HG03469 (cell line): ENCODE measurements around the gene TRIM71.
"Not testable (repeated sequence)": the region's sequence is repeated elsewhere in the genome, so short reads cannot be mapped to it uniquely, and the experiment has no call there.

Source experiments
- ATAC-seq: cut with Tn5 transposase; IDR thresholded peaks from one replicate; pipeline ENCODE4 v1.9.1; 2021; ENCODE audit warnings: mild to moderate bottlenecking, moderate library complexity, moderate number of reproducible peaks; ENCODE audit not compliant: unreplicated experiment

TRIM71 gene

GRCh38 chr3:32922078-32922477 is 104.3 kb downstream of the TRIM71 start:
- ATAC-seq = no peak

- no peak for ATAC-seq
These were observed 112.4 kb downstream of the TRIM71 start for GRCh38 chr3:32930161-32930560.

- not testable (repeated sequence) for ATAC-seq
These were observed 113.5 kb downstream of the TRIM71 start for GRCh38 chr3:32931273-32931672.

GRCh38 chr3:32934150-32934742 is 116.4 kb downstream of the TRIM71 start:
- ATAC-seq = no peak

- ATAC-seq = no peak
These were observed 119.5 kb downstream of the TRIM71 start for GRCh38 chr3:32937331-32937730.

- not testable (repeated sequence) for ATAC-seq
These were observed 121.9 kb downstream of the TRIM71 start for GRCh38 chr3:32939531-32940284.

- ATAC-seq = no peak
These were observed 122.9 kb downstream of the TRIM71 start for GRCh38 chr3:32940726-32941125.

- no peak for ATAC-seq
These were observed 127.3 kb downstream of the TRIM71 start for GRCh38 chr3:32945136-32945535.

GRCh38 chr3:32945598-32945997 is 127.8 kb downstream of the TRIM71 start:
- not testable (repeated sequence) for ATAC-seq

- ATAC-seq = no peak
These were observed 129.4 kb downstream of the TRIM71 start for GRCh38 chr3:32946973-32947788.
